GM21576 (cell line): Measurements from ENCODE around the gene UST.
"Not testable (repeated sequence)": the region's sequence is repeated elsewhere in the genome, so short reads cannot be mapped to it uniquely, and the experiment has no call there.

Source experiments
- ATAC-seq: cut with Tn5 transposase; IDR thresholded peaks from one replicate; pipeline ENCODE4 v1.9.1; 2021; ENCODE audit warnings: mild to moderate bottlenecking, moderate library complexity; ENCODE audit not compliant: unreplicated experiment

UST gene

DNA sequence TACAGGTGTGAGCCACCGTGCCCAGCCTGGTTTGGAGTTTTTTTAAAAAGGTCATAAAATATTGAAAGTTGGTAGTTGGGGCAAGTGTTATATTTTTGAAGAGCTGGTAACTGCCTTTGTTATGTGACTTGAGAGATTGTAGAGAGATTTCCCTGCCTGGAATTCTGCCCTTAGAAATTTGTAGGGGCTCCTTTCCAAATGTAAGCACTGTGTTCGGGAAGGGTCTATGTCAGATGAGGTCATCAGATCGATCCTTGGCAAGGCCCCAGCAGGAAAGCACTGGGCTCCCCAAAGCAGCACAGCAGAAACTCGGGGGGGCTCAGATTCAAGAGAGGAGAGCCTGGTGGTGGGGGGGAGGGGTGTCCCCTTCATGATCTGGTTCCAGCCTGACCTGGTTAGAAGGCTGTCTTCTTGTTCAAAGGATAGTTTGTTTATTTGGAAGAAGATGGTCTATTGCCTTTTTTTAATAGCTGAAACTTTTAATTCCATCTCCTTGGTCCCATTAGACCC is 220.2 kb downstream of the UST start:
- ATAC-seq, result no peak

- no peak for ATAC-seq
Measured at GRCh38 chr6:148967541-148967956, 220.7 kb downstream of the UST start.

DNA sequence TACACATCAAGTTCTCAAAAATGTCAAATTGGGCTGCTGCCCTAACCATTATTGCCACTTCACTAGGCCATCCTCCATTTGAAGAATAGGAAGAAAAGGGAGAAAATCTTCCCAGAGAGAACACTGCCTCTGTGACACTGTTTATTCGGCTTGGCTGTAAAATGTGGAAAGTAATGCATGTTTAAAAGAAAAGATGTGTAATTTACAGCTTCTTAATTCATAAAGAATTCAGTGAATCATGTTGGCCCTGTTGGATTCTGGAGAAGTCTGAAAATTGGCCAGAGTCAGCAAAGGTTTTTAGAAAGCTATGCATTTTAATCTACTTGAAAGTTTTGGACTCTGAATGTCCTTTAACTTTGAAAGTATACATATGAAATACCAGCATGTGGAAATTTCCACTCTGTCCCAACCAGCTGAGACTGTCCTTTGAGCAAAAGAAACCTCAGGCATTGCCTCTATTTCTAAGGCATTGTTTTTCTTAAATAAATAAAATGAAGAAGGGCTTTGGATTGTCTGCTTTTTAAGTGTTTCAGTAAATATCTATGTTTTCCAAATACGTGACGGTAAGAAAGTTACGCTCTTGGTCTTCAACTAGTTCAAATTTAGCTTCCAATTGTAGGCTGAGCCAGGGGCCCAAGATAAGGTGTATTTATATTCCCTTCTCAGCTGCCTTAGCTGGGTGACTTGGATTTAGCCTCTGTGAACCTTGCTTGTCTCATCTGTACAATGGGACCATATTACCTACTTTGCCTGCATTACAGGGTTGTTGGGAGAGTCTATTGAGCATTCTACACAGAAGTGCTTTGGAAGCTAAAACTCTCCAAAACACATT is 222.2 kb downstream of the UST start:
- no peak for ATAC-seq

DNA sequence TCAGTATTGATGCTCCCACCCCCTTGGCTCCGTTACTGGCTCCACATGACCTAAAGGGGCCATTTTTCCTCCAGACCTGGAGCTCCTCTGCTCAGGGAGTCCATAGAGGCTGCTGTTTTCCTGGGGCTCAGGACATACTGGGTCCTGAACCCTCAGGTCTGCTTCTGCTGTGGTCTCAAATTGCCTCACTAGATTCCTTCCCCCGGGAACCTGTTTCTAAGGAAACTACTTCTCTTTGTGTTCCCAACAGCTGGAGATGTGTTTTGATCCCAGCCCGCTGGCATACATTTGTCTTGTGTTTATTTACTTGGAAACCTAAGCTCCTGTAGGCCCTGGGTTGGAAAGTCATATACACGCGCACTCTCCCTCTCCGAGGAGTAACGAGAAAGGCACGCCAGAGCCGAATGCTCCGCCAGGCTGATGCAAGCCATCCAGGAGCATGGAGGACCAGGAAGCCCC is 222.8 kb downstream of the UST start:
- no peak for ATAC-seq

DNA sequence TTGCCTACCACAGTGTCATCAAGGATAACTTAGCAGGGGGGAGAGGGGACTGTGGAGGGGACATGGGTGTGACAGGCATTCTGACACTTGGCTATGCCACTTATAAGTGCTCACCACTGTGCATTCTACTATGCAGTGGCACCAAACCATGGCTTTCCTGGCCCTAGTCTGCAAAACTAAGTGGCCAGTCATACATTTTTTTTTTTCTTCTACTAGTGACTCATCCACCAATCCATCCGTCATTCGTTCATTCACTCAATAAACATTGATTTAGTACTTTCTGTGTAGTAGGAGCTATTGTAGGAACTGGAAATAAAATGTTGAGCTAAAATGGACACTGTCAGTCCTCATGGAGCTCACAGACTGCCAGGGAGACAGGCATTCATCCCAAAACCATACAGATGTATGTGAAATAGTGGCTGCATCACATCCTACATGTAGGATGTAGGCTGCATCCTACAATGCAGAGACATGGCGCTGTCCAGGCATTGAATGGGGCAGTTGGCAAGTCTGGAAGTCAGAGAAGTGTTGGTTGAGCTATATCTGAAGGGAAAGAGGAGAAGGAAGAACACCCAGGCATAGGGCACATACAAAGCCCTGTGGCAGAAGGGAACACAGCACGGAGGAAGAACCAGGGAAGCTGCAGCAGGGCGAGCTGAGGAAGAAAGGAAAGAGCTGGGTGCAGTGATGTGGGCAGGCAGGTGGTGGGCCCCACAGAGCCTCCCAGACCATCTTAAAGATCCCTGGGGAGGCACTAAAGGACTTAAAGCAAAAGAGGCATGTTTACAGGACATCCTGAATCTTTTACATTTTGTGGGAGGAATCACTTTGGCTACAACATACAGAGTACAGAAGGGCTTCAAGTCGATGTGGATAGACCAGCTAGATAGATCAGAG is 224.4 kb downstream of the UST start:
- no peak for ATAC-seq

GRCh38 chr6:148972481-148972880 is 225.7 kb downstream of the UST start:
- ATAC-seq, result peak; percentile 78

- ATAC-seq, result no peak
Measured at GRCh38 chr6:148973538-148974208, 226.8 kb downstream of the UST start.

DNA sequence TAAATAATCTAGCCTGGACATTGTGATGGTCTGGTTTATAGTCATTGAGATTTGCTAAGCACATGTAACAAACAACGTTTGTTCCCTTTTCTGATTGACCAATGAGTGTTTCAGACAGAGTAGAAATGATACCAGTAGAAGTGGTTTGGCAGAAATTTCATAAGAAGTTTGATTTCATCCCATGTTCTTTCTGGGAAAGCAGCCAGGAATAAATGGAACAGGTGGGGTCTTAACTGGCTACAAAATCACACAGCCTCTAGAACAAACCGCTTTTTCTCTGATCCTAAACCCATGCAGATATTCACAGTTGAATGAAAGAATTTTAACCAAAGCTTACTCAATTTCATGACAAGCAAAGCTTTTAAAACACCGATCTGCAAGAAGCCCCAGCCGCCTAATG is 227.5 kb downstream of the UST start:
- no peak for ATAC-seq

DNA sequence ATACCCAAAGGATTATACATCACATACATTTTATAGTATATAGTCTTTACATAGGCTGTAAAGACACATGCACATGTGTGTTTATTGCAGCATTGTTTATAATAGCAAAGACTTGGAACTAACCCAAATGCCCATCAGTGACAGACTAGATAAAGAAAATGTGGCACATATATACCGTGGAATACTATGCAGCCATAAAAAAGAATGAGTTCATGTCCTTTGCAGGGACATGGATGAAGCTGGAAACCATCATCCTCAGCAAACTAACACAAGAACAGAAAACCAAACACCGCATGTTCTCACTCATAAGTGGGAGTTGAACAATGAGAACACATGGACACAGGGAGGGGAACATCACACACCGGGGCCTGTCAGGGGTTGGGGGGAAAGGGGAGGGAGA is 231.5 kb downstream of the UST start:
- not testable (repeated sequence) for ATAC-seq

DNA sequence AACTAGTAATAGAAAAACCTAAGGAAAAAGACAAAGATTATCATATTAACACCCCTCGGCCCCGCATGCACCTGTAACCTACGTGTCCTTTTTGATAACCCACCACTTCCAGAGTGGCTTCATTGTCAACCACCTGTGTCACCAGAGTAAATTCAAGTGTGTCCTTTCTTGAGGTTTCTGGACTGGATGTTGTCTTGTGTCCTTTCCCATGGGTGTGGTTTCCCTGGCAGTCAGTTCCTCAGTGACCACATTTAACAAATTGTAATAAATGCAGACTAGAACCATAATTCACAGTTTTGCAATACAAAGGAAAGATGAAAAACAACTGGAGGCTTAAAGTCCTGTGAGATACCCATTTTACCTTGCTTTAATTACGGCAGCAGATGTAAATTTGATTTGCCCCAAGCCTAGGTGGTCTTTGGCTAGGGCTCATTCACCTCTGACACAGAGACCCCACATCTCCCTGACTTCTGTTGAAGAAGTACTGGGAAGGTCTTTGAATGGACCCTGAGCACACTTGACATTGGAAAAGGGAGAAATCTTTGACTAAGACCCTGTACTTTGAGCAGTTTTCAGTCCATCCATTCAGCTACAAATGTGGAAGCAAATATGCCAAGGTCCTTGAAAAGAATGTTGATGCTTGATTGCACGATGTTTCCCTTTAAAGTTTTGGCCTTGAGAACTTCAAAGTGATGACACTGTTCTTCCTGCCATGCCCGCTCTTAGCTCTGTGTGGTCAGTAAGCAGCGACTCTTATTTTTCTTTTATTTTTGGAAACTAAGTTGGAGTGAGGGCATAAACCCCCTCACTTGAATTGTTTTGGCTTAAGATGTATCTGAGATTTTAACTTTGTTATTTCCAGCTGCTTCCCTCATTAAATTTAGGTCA is 232.4 kb downstream of the UST start:
- ATAC-seq, result no peak

DNA sequence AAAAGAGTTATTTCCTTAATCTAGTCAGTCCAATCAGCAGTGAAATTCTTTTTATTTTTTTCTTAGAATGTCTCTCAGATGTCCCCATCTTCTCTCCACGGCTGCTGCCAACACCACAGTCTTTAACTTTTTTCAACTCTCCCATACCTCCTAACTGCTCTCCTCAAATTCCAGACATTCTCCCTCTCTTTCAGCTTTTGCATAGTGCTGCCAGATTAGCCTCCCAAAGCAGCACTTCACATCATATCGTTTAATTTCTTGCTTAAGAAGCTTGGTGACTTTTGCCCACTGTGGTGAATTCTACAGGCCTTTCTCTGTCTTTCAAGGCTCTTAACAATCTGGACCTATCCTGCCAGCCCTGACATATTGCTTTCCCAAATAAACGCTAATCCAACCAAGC is 233.4 kb downstream of the UST start:
- no peak for ATAC-seq

DNA sequence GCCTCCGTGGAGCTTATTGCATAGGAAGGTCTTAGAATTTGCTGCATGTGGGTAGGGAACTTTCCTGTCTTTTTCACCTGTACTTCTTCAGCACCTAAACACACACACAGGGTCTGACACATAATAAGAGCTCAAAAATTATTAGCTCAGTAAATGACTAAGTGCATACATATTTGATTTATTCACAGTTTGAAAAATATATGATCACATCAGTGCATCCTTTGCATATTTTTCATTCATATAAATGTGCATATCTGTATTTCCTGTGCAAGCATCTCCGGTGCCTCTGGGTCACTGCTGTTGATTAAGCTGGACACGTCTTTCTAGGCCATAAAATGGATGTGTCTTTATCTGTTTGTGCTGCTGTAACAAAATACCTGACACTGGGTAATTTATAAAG is 234.7 kb downstream of the UST start:
- ATAC-seq, result no peak

- ATAC-seq, result no peak
Measured at GRCh38 chr6:148983101-148983761, 236.4 kb downstream of the UST start.

GRCh38 chr6:148983966-148984365 is 237.1 kb downstream of the UST start:
- no peak for ATAC-seq

- no peak for ATAC-seq
Measured at GRCh38 chr6:148984531-148985056, 237.8 kb downstream of the UST start.

DNA sequence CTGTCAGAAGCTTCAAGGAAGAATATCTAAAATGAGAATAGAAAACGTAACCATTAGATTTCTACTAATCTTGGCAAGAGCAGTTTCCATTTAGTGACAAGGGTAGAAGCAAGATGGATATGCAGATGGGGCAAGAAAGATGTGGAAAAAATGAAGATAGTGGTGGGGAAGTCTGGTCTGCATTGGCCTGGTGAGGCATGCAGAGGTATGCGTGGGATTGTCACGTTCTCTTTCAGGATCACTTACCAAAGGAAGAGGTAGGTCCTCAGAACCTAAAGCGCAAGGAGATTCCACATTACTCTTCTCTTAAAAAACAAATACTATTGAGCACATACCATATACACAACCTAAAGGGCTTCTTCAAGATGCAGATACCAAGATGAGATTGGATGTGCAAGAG is 238.7 kb downstream of the UST start:
- no peak for ATAC-seq

DNA sequence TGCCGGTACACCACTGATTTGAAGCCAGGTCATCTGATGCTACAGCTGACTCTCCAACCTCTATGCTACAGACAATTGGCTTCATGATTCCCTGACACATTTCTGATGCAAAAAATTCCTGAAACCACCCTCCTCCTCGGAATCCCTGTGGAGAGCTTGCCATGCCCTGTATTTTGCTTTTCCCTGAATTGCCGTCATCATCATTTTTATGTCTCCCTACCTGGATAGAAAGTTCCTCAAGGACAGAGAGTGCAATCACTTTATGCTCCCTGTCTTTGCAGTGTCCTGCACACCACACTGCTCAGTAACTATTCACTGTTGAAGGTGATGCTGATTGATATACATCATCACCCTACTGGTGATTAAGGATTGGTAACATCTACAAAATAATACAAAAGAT is 239.8 kb downstream of the UST start:
- no peak for ATAC-seq

GRCh38 chr6:148987982-148988381 is 241.2 kb downstream of the UST start:
- ATAC-seq, result no peak

DNA sequence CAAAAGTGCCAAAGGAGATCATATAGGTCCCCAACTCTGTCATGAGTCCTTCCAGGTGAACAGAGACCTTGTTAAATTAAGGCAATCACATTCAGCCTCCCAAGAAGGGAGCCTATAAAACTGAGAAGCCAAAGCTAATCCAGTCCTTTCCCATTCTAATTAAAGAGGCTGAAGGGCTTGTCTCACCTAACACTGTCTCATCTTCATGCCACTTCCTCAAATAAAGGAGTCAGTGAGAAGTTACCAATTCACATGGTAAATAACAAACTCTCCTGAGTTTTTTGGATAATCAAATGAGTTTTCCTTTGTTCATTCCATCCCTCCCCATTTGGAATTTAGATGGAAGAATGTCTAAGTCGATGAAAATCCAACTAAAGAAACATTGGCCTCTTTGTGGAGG is 242.8 kb downstream of the UST start:
- no peak for ATAC-seq
